Measurements from ENCODE around the gene HRAS. TPM values are rescaled to one million over a fixed set of nuclear protein-coding genes. Genes with fewer than 3 reads are reported as not detected.

Gene HRAS
- total RNA-seq, 1 donor from 2014 or later: 83.7 TPM

GRCh38 chr11:551131-551530 lies 15.8 kb upstream of the HRAS start:
- Histone ChIP-seq H3K36me3 (ENCODE audit: control insufficient read depth, insufficient read depth, low read length) (no peaks in the 10 kb centered on the region), H3K4me3 (ENCODE audit: low read depth, low read length) (no peak overlapping the region), H3K27me3 (ENCODE audit: control insufficient read depth, insufficient read depth, low read length) (peaks cover 22% of the 10 kb centered on the region)
- no peak for DNase-seq (ENCODE audit: low read depth)
- TF ChIP-seq CTCF (IDR thresholded peaks at IDR 0.05; ENCODE audit: insufficient read depth, low read length, poor library complexity, severe bottlenecking): no peak

GRCh38 chr11:550746-551085 lies 15.3 kb upstream of the HRAS start:
- TF ChIP-seq CTCF (IDR thresholded peaks at IDR 0.05; ENCODE audit: insufficient read depth, low read length, poor library complexity, severe bottlenecking): no peak
- Histone ChIP-seq H3K36me3 (ENCODE audit: control insufficient read depth, insufficient read depth, low read length) (no peaks in the 10 kb centered on the region), H3K27me3 (ENCODE audit: control insufficient read depth, insufficient read depth, low read length) (peaks cover 18% of the 10 kb centered on the region), H3K4me3 (ENCODE audit: low read depth, low read length) (no peak overlapping the region)
- DNase-seq (ENCODE audit: low read depth): no peak

GRCh38 chr11:550021-550745 lies 14.8 kb upstream of the HRAS start:
- TF ChIP-seq CTCF (IDR thresholded peaks at IDR 0.05; ENCODE audit: insufficient read depth, low read length, poor library complexity, severe bottlenecking): no peak
- DNase-seq (ENCODE audit: low read depth): no peak
- no peaks in the 10 kb centered on the region for H3K36me3 ChIP-seq (ENCODE audit: control insufficient read depth, insufficient read depth, low read length)
- H3K4me3 ChIP-seq (ENCODE audit: low read depth, low read length): no peak overlapping the region
- H3K27me3 ChIP-seq (ENCODE audit: control insufficient read depth, insufficient read depth, low read length): peaks cover 13% of the 10 kb centered on the region

GRCh38 chr11:548700-549603 lies 13.6 kb upstream of the HRAS start:
- no peak for TF ChIP-seq CTCF (IDR thresholded peaks at IDR 0.05; ENCODE audit: insufficient read depth, low read length, poor library complexity, severe bottlenecking)
- DNase-seq (ENCODE audit: low read depth): no peak

GRCh38 chr11:545171-545570 lies 9.8 kb upstream of the HRAS start:
- no peak for TF ChIP-seq CTCF (IDR thresholded peaks at IDR 0.05; ENCODE audit: insufficient read depth, low read length, poor library complexity, severe bottlenecking)
- H3K4me3 ChIP-seq (ENCODE audit: low read depth, low read length): no peak overlapping the region
- H3K36me3 ChIP-seq (ENCODE audit: control insufficient read depth, insufficient read depth, low read length): no peaks in the 10 kb centered on the region
- no peak for DNase-seq (ENCODE audit: low read depth)
- no peaks in the 10 kb centered on the region for H3K27me3 ChIP-seq (ENCODE audit: control insufficient read depth, insufficient read depth, low read length)

More at GRCh38 chr11:548700-549603, 13.6 kb upstream of the HRAS start:
- peaks cover 4% of the 10 kb centered on the region for H3K27me3 ChIP-seq (ENCODE audit: control insufficient read depth, insufficient read depth, low read length)
- H3K4me3 ChIP-seq (ENCODE audit: low read depth, low read length): no peak overlapping the region
- no peaks in the 10 kb centered on the region for H3K36me3 ChIP-seq (ENCODE audit: control insufficient read depth, insufficient read depth, low read length)
